ENCODE measurements around the gene CCM2L. TPM values are rescaled to one million over a fixed set of nuclear protein-coding genes. Genes with fewer than 3 reads are reported as not detected.
A peak's percentile ranks its signal among the peaks of the same experiment; 100 is the strongest.

Gene CCM2L
- total and polyA plus RNA-seq, 2 experiments from 2014 or later = 4.9 to 13.3 TPM

GRCh38 chr20:32034581-32035425 lies 24.6 kb downstream of the CCM2L start:
- H3K4me2 ChIP-seq = no peak overlapping the region
- no peaks in the 10 kb centered on the region for H3K9me2 ChIP-seq (ENCODE audit: insufficient read depth)
- peaks cover 12% of the 10 kb centered on the region for H3K27me3 ChIP-seq (ENCODE audit: insufficient read depth)
- H3K36me3 ChIP-seq (ENCODE audit: insufficient read depth) = no peaks in the 10 kb centered on the region
- no peak overlapping the region for H3K4me3 Mint-ChIP-seq
- no peaks in the 10 kb centered on the region for H3K79me2 ChIP-seq (replicated peaks; ENCODE audit: insufficient read depth)
- H3K9me3 Mint-ChIP-seq = peaks cover 22% of the 10 kb centered on the region
- no peak overlapping the region for H3K4me3 ChIP-seq
- H3K4me1 ChIP-seq (ENCODE audit: insufficient read depth) = peaks cover 6% of the 10 kb centered on the region
- H3K27ac Mint-ChIP-seq = no peak overlapping the region
- ATAC-seq (no peak), DNase-seq (ENCODE audit: low spot score) (peak; percentile 48)
- peak; percentile 48 to 73 for TF ChIP-seq CTCF (conservative IDR thresholded peaks at IDR 0.05; ENCODE audit: low read depth in 2 of 2)
- TF ChIP-seq, protein P1, sequence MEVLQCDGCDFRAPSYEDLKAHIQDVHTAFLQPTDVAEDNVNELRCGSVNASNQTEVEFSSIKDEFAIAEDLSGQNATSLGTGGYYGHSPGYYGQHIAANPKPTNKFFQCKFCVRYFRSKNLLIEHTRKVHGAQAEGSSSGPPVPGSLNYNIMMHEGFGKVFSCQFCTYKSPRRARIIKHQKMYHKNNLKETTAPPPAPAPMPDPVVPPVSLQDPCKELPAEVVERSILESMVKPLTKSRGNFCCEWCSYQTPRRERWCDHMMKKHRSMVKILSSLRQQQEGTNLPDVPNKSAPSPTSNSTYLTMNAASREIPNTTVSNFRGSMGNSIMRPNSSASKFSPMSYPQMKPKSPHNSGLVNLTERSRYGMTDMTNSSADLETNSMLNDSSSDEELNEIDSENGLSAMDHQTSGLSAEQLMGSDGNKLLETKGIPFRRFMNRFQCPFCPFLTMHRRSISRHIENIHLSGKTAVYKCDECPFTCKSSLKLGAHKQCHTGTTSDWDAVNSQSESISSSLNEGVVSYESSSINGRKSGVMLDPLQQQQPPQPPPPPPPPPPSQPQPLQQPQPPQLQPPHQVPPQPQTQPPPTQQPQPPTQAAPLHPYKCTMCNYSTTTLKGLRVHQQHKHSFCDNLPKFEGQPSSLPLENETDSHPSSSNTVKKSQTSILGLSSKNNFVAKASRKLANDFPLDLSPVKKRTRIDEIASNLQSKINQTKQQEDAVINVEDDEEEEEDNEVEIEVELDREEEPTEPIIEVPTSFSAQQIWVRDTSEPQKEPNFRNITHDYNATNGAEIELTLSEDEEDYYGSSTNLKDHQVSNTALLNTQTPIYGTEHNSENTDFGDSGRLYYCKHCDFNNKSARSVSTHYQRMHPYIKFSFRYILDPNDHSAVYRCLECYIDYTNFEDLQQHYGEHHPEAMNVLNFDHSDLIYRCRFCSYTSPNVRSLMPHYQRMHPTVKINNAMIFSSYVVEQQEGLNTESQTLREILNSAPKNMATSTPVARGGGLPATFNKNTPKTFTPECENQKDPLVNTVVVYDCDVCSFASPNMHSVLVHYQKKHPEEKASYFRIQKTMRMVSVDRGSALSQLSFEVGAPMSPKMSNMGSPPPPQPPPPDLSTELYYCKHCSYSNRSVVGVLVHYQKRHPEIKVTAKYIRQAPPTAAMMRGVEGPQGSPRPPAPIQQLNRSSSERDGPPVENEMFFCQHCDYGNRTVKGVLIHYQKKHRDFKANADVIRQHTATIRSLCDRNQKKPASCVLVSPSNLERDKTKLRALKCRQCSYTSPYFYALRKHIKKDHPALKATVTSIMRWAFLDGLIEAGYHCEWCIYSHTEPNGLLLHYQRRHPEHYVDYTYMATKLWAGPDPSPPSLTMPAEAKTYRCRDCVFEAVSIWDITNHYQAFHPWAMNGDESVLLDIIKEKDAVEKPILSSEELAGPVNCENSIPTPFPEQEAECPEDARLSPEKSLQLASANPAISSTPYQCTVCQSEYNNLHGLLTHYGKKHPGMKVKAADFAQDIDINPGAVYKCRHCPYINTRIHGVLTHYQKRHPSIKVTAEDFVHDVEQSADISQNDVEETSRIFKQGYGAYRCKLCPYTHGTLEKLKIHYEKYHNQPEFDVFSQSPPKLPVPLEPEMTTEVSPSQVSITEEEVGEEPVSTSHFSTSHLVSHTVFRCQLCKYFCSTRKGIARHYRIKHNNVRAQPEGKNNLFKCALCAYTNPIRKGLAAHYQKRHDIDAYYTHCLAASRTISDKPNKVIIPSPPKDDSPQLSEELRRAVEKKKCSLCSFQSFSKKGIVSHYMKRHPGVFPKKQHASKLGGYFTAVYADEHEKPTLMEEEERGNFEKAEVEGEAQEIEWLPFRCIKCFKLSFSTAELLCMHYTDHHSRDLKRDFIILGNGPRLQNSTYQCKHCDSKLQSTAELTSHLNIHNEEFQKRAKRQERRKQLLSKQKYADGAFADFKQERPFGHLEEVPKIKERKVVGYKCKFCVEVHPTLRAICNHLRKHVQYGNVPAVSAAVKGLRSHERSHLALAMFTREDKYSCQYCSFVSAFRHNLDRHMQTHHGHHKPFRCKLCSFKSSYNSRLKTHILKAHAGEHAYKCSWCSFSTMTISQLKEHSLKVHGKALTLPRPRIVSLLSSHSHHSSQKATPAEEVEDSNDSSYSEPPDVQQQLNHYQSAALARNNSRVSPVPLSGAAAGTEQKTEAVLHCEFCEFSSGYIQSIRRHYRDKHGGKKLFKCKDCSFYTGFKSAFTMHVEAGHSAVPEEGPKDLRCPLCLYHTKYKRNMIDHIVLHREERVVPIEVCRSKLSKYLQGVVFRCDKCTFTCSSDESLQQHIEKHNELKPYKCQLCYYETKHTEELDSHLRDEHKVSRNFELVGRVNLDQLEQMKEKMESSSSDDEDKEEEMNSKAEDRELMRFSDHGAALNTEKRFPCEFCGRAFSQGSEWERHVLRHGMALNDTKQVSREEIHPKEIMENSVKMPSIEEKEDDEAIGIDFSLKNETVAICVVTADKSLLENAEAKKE (CRISPR knock-in tag; IDR thresholded peaks at IDR 0.05) = no peak
- peaks cover 6% of the 10 kb centered on the region for H3F3A ChIP-seq (replicated peaks; ENCODE audit: low read depth)
- H3K27me3 Mint-ChIP-seq (ENCODE audit: insufficient read depth, low read depth, poor library complexity) = peaks cover 5% of the 10 kb centered on the region
- peaks cover 2% of the 10 kb centered on the region for H3K36me3 Mint-ChIP-seq (ENCODE audit: low read depth)
- H4K20me1 ChIP-seq (replicated peaks; ENCODE audit: insufficient read depth) = 0 out of 2 replicates have a peak, but pooled peaks cover 9% of the 10 kb centered on the region
- H3K4me1 Mint-ChIP-seq = peaks cover 17% of the 10 kb centered on the region
- H3K27ac ChIP-seq (ENCODE audit: low read depth) = no peak overlapping the region
- H2AFZ ChIP-seq = no peak overlapping the region
